ENCODE measurements around the gene YTHDC1. TPM values are rescaled to one million over a fixed set of nuclear protein-coding genes. Genes with fewer than 3 reads are reported as not detected.
"Not testable (repeated sequence)": the region's sequence is repeated elsewhere in the genome, so short reads cannot be mapped to it uniquely, and the experiment has no call there.

Gene YTHDC1
- total RNA-seq, 1 donor from 2014 or later, result 56.5 TPM

GRCh38 chr4:68304731-68305130 lies 45.2 kb downstream of the YTHDC1 start:
- intact Hi-C loops (cut with DNase I), result no loop called here

GRCh38 chr4:68299492-68300457 lies 50.1 kb downstream of the YTHDC1 start:
- DNase-seq (ENCODE audit: low spot score), result no peak
- intact Hi-C loops (cut with DNase I), result no loop called here

More at GRCh38 chr4:68304731-68305130, 45.2 kb downstream of the YTHDC1 start:
- DNase-seq (ENCODE audit: low spot score), result no peak

DNA sequence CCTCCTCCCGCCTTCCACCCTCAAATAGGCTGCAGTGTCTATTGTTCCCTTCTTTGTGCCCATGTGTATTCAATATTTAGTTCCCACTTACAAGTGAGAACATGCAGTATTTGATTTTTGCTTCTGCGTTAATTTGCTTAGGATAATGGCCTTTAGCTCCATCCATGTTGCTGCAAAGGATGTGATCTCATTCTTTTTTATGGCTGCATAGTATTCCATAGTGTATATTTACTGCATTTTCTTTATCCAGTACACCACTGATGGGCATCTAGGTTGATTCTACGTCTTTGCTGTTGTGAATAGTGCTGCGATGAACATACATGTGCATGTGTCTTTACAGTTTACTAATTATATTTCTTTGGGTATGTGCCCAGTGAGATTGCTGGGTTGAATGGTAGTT lies 52.8 kb downstream of the YTHDC1 start:
- intact Hi-C loops (cut with DNase I), result no loop called here
- DNase-seq (ENCODE audit: low spot score), result no peak

DNA sequence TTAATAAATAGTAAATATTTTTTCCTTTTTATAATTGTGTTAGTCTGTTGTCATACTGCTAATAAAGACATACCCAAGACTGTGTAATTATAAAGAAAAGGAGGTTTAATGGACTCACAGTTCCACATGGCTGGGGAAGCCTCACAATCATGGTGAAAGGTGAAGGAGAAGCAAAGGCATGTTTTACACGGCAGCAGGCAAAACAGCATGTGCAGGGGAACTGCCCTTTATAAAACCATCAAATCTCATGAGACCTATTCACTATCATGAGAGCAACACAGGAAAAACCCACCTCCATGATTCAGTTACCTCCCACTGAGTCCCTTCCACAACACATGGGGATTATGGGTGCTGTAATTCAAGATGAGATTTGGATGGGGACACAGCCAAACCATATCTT lies 58.6 kb downstream of the YTHDC1 start:
- no peak for DNase-seq (ENCODE audit: low spot score)
- intact Hi-C loops (cut with DNase I), result no loop called here

DNA sequence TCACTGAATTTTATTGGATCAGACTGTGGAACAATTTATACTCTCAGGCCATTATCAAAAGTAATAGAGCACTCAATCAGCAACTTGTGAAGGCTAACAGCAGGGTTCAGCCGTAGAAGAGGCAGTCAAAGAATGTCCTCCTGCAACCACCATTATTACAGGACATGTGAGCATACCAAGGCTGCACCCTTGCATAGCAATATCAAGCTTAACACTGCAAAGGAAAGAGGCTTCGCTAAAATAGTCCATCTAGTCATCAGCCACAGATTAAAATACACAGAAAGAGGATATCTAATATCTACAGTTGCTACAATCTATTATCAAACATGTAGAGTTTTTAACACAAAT lies 61.5 kb downstream of the YTHDC1 start:
- intact Hi-C loops (cut with DNase I), result no loop called here
- DNase-seq (ENCODE audit: low spot score), result no peak

DNA sequence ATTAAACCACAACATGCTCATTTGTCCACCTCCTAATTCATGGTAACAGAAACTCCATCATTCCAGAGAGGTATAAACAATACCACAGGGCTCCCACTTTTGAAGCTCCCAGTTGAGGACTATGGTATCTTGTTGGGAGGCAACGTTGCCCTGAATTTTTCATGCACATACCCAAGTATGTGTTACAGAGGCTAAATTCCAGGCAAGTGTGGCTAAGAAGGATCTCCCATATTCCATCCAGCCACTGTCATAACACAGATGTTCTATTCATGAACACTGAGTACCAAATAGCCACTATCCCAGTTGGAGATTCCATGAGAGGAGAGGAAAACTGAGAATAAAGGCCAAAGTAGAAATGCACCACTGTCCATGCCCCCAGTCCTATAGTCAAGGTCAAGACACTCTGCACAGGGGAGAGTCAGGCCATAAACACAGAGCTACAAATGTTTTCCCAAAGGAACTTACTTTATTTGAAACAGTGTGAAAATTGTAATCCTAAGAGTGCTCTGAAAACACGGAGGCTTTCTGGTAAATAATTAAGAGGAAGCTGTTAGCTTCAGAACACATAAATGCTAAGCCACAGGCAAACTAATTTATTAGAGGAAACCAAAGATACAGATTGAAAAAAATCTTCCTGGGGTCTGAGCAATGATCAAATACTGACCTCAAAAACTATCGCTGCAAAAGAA lies 62.0 kb downstream of the YTHDC1 start:
- no peak for DNase-seq (ENCODE audit: low spot score)
- intact Hi-C loops (cut with DNase I), result no loop called here

GRCh38 chr4:68283714-68284113 lies 66.2 kb downstream of the YTHDC1 start:
- intact Hi-C loops (cut with DNase I), result no loop called here

GRCh38 chr4:68283095-68283494 lies 66.8 kb downstream of the YTHDC1 start:
- intact Hi-C loops (cut with DNase I), result no loop called here
- no peak for DNase-seq (ENCODE audit: low spot score)

More at GRCh38 chr4:68283714-68284113, 66.2 kb downstream of the YTHDC1 start:
- no peak for DNase-seq (ENCODE audit: low spot score)

DNA sequence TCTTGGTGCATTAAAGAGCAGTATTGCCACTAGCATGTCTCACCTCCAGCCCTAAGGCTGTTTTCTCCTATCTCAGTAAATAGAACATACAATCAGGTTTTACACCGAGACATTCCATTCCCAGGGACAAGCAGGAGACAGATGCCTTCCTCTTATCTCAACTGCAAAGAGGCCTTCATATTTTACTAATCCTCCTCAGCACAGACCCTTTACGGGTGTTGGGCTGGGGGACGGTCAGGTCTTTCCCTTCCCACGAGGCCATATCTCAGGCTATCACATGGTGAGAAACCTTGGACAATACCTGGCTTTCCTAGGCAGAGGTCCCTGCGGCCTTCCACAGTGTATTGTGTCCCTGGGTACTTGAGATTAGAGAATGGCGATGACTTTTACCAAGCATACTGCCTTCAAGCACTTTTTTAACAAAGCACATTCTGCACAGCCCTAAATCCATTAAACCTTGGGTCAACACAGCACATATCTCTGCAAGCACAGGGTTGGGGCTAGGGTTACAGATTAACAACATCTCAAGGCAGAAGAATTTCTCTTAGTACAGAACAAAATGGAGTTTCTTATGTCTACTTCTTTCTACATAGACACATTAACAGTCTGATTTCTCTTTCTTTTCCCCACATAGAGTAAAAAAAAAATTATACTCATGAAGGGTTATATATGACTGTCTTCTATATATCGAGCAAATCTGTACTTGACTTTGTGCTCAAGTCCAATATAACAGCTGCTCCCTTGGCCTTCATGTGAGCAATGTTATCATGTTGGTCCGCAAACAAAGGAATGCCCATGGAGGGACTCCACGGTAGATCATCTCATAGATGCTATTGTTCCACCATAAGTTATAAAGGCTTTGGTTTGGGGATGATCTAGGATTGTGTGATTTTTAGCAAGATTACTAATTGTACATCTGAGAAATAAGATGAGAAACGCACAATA lies 67.8 kb downstream of the YTHDC1 start:
- DNase-seq (ENCODE audit: low spot score); intact Hi-C loops (cut with DNase I): not testable (repeated sequence)

GRCh38 chr4:68278029-68278428 lies 71.9 kb downstream of the YTHDC1 start:
- no peak for DNase-seq (ENCODE audit: low spot score)
- intact Hi-C loops (cut with DNase I), result no loop called here

DNA sequence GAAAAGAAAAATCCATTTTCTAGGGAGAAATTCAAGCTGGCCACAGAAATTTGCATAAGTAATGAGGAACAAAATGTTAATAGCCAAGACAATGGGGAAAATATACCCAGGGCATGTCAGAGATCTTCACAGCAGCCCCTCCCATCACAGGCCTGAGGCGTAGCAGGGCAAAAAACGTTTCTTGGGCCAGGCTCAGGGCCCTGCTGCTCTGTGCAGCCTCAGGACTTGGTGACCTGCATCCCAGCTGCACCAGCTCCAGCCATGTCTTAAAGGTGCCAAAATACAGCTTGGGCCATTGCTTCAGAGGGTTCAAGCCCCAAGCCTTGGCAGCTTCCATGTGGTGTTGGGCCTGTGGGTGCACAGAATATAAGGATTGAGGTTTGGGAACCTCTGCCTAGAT lies 72.3 kb downstream of the YTHDC1 start:
- intact Hi-C loops (cut with DNase I), result no loop called here
- no peak for DNase-seq (ENCODE audit: low spot score)

DNA sequence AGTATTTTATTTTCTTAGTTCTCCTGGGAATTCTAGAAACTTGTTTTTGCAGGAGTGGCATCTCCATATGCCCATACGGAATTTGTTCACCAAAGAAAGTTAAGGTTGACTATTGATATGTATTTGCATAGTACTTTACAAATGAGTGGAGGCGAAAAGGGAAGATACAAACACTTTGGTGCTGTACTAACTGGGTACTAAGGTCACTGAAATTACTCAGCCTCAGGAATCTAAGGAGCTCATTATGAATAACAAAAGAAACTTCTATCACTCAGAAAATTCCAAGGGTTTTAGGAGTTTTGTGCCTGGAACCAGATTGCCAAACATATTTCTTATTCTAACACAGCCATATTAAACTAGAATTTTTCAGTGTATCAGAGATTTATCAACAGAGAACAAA lies 77.0 kb downstream of the YTHDC1 start:
- intact Hi-C loops (cut with DNase I), result no loop called here
- no peak for DNase-seq (ENCODE audit: low spot score)

DNA sequence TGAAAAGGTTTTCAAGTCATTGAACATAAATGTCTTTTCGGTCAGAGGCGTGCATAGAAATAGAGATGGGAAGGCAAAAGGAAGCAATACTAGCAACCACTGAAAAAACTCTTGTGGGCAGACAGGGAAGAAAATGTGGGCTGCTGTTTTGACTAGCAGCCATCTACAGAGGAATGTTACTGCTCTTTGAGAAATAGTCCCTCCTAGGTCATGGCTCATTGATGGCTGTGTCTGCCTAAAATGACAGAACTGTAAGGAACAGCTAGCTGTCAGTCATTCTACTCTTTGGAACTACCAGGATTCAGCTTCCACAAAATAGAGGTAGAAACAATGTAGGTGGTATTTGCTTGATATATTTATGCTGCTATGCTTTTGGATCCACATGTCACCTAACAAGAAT lies 77.5 kb downstream of the YTHDC1 start:
- intact Hi-C loops (cut with DNase I), result no loop called here

GRCh38 chr4:68271851-68272357 lies 78.0 kb downstream of the YTHDC1 start:
- intact Hi-C loops (cut with DNase I), result loop anchor here (2.0 kb wide), 1 partner anchor 105 kb away; no protein-coding TSS in a partner anchor
- no peak for DNase-seq (ENCODE audit: low spot score)

More for the DNA sequence above, 77.5 kb downstream of the YTHDC1 start:
- DNase-seq (ENCODE audit: low spot score), result no peak

GRCh38 chr4:68267433-68267944 lies 82.4 kb downstream of the YTHDC1 start:
- no peak for DNase-seq (ENCODE audit: low spot score)
- intact Hi-C loops (cut with DNase I), result no loop called here

DNA sequence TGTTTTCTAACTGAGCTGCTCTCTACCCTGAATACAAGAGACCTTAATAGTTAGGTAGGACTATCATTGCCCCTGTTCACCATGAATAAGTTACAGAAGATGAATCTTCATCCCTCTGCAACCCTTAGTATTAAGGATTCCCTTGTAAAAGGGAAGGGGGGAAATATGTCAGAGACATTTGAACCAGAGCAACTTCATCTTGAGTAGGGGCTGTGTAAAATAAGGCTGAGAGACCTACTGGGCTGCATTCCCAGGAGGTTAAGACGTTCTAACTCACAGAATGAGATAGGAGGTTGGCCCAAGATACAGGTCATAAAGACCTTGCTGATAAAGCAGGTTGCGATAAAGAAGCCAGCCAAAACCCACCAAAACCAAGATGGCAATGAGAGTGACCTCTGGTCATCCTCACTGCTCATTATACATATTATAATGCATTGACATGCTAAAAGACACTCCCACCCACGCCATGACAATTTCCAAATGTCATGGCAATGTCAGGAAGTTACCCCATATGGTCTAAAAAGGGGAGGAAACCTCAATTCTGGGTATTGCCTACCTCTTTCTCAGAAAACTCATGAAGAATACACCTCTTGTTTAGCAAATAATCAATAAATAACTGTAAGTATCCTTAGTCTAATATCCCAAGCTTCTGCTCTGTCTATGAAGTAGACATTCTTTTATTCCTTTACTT lies 84.9 kb downstream of the YTHDC1 start:
- intact Hi-C loops (cut with DNase I), result no loop called here
- no peak for DNase-seq (ENCODE audit: low spot score)

Data from cardiac septum (tissue), 1 donor.